Peyer's patch (tissue), 4 donors: ENCODE measurements around the gene CXCL16.

Experiments used
- POLR2A ChIP-seq, 2 donors: fragments of 450-650 bp; IDR thresholded peaks; one replicate each; pipeline ENCODE4 v1.5.1; 2017; ENCODE audit warnings: antibody characterized with exemption in 2 of 2, mild to moderate bottlenecking in 2 of 2, moderate library complexity in 2 of 2
- TF ChIP-seq, protein P1 (sequence below), 6 experiments: fragments of 450-650 bp in 4 of 6; fragments of 200-600 bp in 2 of 6; sonication (generic) in 1 of 6; IDR thresholded peaks; one replicate each; pipeline ENCODE4 v1.5.1; 2017 to 2019; ENCODE audit warnings: antibody characterized with exemption in 6 of 6, mild to moderate bottlenecking in 3 of 6, moderate library complexity in 1 of 6

DNA sequence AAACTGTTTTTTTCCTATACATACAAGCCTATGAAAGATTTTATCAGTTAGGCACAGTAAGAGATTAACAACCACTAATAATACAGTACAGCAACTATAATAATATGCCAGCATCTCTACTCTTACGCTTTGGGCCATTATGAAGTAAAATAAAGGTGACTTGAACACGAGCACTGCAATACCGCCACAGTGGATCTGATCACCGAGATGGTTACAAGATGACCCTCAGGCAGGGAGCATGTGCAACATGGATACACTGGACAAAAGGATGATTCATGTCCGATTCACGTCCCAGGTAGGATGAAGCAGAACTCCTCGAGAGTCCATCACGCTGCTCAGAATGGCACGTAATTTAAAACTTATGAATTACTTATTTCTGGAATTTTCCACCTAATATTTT, 46.3 kb downstream of the CXCL16 start:
- TF ChIP-seq, protein P1, sequence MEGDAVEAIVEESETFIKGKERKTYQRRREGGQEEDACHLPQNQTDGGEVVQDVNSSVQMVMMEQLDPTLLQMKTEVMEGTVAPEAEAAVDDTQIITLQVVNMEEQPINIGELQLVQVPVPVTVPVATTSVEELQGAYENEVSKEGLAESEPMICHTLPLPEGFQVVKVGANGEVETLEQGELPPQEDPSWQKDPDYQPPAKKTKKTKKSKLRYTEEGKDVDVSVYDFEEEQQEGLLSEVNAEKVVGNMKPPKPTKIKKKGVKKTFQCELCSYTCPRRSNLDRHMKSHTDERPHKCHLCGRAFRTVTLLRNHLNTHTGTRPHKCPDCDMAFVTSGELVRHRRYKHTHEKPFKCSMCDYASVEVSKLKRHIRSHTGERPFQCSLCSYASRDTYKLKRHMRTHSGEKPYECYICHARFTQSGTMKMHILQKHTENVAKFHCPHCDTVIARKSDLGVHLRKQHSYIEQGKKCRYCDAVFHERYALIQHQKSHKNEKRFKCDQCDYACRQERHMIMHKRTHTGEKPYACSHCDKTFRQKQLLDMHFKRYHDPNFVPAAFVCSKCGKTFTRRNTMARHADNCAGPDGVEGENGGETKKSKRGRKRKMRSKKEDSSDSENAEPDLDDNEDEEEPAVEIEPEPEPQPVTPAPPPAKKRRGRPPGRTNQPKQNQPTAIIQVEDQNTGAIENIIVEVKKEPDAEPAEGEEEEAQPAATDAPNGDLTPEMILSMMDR (IDR thresholded peaks at IDR 0.05): no peak
- TF ChIP-seq POLR2A (IDR thresholded peaks at IDR 0.05): no peak
